Measurements from ENCODE around the gene CHD6.
"Not testable (repeated sequence)": the region's sequence is repeated elsewhere in the genome, so short reads cannot be mapped to it uniquely, and the experiment has no call there.

The CHD6 gene

GRCh38 chr20:41537865-41538264 is 80.3 kb downstream of the CHD6 start:
- no peak for DNase-seq

- not testable (repeated sequence) for DNase-seq
Measured at GRCh38 chr20:41535551-41535950, 82.6 kb downstream of the CHD6 start.

GRCh38 chr20:41534842-41535241 is 83.3 kb downstream of the CHD6 start:
- peak; percentile 13 for DNase-seq

GRCh38 chr20:41534170-41534569 is 84.0 kb downstream of the CHD6 start:
- DNase-seq = no peak

GRCh38 chr20:41533537-41534136 is 84.5 kb downstream of the CHD6 start:
- no peak for DNase-seq

- no peak for DNase-seq
Measured at GRCh38 chr20:41532935-41533334, 85.2 kb downstream of the CHD6 start.

GRCh38 chr20:41531518-41532275 is 86.5 kb downstream of the CHD6 start:
- DNase-seq = no peak

GRCh38 chr20:41530923-41531322 is 87.3 kb downstream of the CHD6 start:
- DNase-seq = no peak

GRCh38 chr20:41526327-41526726 is 91.8 kb downstream of the CHD6 start:
- DNase-seq = peak; percentile 14

GRCh38 chr20:41524980-41525613 is 93.1 kb downstream of the CHD6 start:
- peak; percentile 58 for DNase-seq

GRCh38 chr20:41523857-41524256 is 94.3 kb downstream of the CHD6 start:
- no peak for DNase-seq

GRCh38 chr20:41513829-41514228 is 104.3 kb downstream of the CHD6 start:
- DNase-seq = no peak

GRCh38 chr20:41512624-41513023 is 105.6 kb downstream of the CHD6 start:
- no peak for DNase-seq

GRCh38 chr20:41510847-41511450 is 107.2 kb downstream of the CHD6 start:
- no peak for DNase-seq

- DNase-seq = no peak
Measured at GRCh38 chr20:41510224-41510623, 108.0 kb downstream of the CHD6 start.

GRCh38 chr20:41509316-41510200 is 108.6 kb downstream of the CHD6 start:
- DNase-seq = no peak

- DNase-seq = no peak
Measured at GRCh38 chr20:41508335-41508734, 109.8 kb downstream of the CHD6 start.

- no peak for DNase-seq
Measured at GRCh38 chr20:41507851-41508250, 110.3 kb downstream of the CHD6 start.

- DNase-seq = no peak
Measured at GRCh38 chr20:41507436-41507835, 110.7 kb downstream of the CHD6 start.

- no peak for DNase-seq
Measured at GRCh38 chr20:41506192-41506915, 111.8 kb downstream of the CHD6 start.

- DNase-seq = no peak
Measured at GRCh38 chr20:41505184-41505583, 113.0 kb downstream of the CHD6 start.

- no peak for DNase-seq
Measured at GRCh38 chr20:41501376-41501775, 116.8 kb downstream of the CHD6 start.

Data from hematopoietic multipotent progenitor cell treated with erythropoietin and hydrocortisone succinate and interleukin-3 and kit ligand, for 8 days (in vitro differentiated cells).